Osteoblast (primary cell): ENCODE data around the gene RAI1. TPM values are rescaled to one million over a fixed set of nuclear protein-coding genes. Genes with fewer than 3 reads are reported as not detected.

ENCODE experiments used
- DNase-seq: peaks from one replicate; pipeline ENCODE4 v3.0.0; 2011; ENCODE audit warnings: low spot score, mixed read lengths; ENCODE audit not compliant: insufficient read length; ENCODE audit errors: missing footprints
- H2AFZ ChIP-seq: 2 replicates; pipeline ENCODE4 v1.6.0; 2011; ENCODE audit warnings: mild to moderate bottlenecking, low read length
- H3K27ac ChIP-seq: 2 replicates; pipeline ENCODE4 v1.5.1; 2011; ENCODE audit warnings: mild to moderate bottlenecking, low read depth, low read length, moderate library complexity
- H3K27me3 ChIP-seq: 2 replicates; pipeline ENCODE4 v1.6.0; 2012; ENCODE audit warnings: mild to moderate bottlenecking, control low read depth, inconsistent platforms, low read length, moderate library complexity; ENCODE audit not compliant: insufficient read depth
- H3K36me3 ChIP-seq: 2 replicates; pipeline ENCODE4 v1.5.1; 2011; ENCODE audit warnings: mild to moderate bottlenecking, low read length, control low read depth, moderate library complexity; ENCODE audit not compliant: insufficient read depth
- H3K4me1 ChIP-seq: 2 replicates; pipeline ENCODE4 v1.5.1; 2011; ENCODE audit warnings: mild to moderate bottlenecking, low read length, control low read depth, moderate library complexity; ENCODE audit not compliant: insufficient read depth
- H3K4me2 ChIP-seq: 2 replicates; pipeline ENCODE4 v1.6.0; 2011; ENCODE audit warnings: mild to moderate bottlenecking, low read length; ENCODE audit not compliant: insufficient read depth
- H3K4me3 ChIP-seq: fragments of 200-600 bp; sonication (generic); 3 replicates; pipeline ENCODE4 v1.5.1; 2012; ENCODE audit warnings: mild to moderate bottlenecking, low read length, inconsistent platforms; ENCODE audit not compliant: insufficient read depth
- H3K79me2 ChIP-seq: 2 replicates; pipeline ENCODE4 v1.6.0; 2012; ENCODE audit warnings: mild to moderate bottlenecking, low read length, control low read depth, inconsistent platforms; ENCODE audit not compliant: insufficient read depth
- H3K9me3 ChIP-seq: 2 replicates; pipeline ENCODE4 v1.5.1; 2011; ENCODE audit warnings: low read depth, low read length, control low read depth
- H4K20me1 ChIP-seq: 2 replicates; pipeline ENCODE4 v1.6.0; 2012; ENCODE audit warnings: mild to moderate bottlenecking, low read length, control low read depth; ENCODE audit not compliant: insufficient read depth
- CTCF ChIP-seq: IDR thresholded peaks from 2 replicates; pipeline ENCODE4 v1.5.1; 2011; ENCODE audit warnings: mild to moderate bottlenecking, low read depth, low read length, moderate library complexity; ENCODE audit errors: extremely low read depth
- total RNA-seq: library from RNA; depleted of rRNA; stranded (reverse); fragments of >200 nt; gene quantifications from 2 replicates; pipeline ENCODE4 v1.2.3, GENCODE V29; 2012

Gene RAI1
- total RNA-seq, 1 donor, result 15.6 TPM

GRCh38 chr17:17769869-17770631 lies 88.8 kb downstream of the RAI1 start:
- peaks cover 3% of the 10 kb centered on the region for H3K4me1 ChIP-seq
- H3K9me3 ChIP-seq, result no peaks in the 10 kb centered on the region
- peaks cover 74% of the 10 kb centered on the region for H3K79me2 ChIP-seq
- H3K27ac ChIP-seq, result no peak overlapping the region
- no peak overlapping the region for H3K4me2 ChIP-seq
- H3K36me3 ChIP-seq, result no peaks in the 10 kb centered on the region
- no peak for TF ChIP-seq CTCF
- no peak overlapping the region for H3K4me3 ChIP-seq
- H3K27me3 ChIP-seq, result no peaks in the 10 kb centered on the region
- H2AFZ ChIP-seq, result no peak overlapping the region
- DNase-seq, result no peak
- peaks cover 80% of the 10 kb centered on the region for H4K20me1 ChIP-seq

GRCh38 chr17:17770632-17771044 lies 89.4 kb downstream of the RAI1 start:
- H3K27ac ChIP-seq, result no peak overlapping the region
- H3K36me3 ChIP-seq, result no peaks in the 10 kb centered on the region
- no peak overlapping the region for H3K4me2 ChIP-seq
- H4K20me1 ChIP-seq, result peaks cover 82% of the 10 kb centered on the region
- no peaks in the 10 kb centered on the region for H3K9me3 ChIP-seq
- no peak overlapping the region for H2AFZ ChIP-seq
- peaks cover 3% of the 10 kb centered on the region for H3K4me1 ChIP-seq
- peaks cover 68% of the 10 kb centered on the region for H3K79me2 ChIP-seq
- no peak overlapping the region for H3K4me3 ChIP-seq
- TF ChIP-seq CTCF, result no peak
- DNase-seq, result no peak
- no peaks in the 10 kb centered on the region for H3K27me3 ChIP-seq

DNA sequence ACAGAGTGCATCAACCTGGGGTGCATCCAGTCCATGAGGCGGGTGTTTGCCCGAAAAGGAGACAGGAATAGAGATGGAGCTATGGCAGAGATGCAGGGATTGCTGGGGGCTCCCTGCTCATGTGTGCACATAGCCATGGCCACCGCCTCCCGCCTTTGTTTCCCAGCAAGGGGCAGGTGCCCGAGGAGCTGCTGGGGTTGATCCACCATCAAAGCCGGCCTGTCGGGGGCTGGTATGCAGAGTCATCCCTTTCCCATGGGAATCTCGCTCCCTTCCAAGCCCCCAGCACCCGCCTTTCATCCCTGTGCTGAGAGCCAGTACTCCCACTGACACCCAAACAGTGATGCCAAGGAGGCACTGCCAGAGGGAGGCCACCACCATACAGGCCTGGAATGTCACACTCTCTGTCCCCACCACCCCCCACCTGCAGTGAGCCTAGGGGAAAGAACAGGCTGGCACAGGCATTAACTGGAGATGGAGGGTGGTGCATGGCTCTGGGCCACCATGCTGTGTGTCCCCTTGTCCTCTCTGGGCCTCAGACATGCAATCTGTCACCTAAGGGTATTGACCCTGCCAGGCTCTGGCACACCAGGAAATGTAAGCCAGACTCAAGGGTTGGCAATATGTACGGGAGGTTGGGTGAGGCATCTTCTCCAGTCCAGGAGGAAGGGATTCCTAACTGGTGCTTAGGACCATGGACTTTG lies 90.4 kb downstream of the RAI1 start:
- Histone ChIP-seq H2AFZ (no peak overlapping the region), H3K4me3 (no peak overlapping the region), H3K79me2 (peaks cover 59% of the 10 kb centered on the region), H3K4me2 (no peak overlapping the region), H3K27ac (no peak overlapping the region), H4K20me1 (peaks cover 77% of the 10 kb centered on the region), H3K27me3 (no peaks in the 10 kb centered on the region), H3K36me3 (no peaks in the 10 kb centered on the region), H3K4me1 (peaks cover 3% of the 10 kb centered on the region), H3K9me3 (no peaks in the 10 kb centered on the region)
- no peak for TF ChIP-seq CTCF
- no peak for DNase-seq

DNA sequence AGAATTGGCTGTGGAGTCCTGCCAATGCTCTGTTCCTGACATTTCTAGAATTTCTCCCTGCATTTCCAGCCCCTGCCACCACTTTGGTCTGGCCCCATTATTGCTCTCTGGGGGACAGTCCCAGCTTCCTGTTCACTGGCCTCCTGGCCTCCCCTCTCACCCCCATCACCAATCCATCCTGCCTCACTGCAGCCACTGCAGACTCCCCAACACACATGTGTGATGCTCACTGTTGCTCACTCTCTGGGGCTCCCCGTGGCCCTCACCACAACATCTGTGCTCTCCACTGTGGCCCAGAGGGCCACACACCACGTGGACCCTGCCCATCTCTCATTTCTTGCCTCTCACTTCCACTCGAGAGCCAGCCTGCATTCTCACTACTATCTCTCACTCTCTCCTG lies 91.0 kb downstream of the RAI1 start:
- Histone ChIP-seq H3K79me2 (peaks cover 59% of the 10 kb centered on the region), H3K27me3 (no peaks in the 10 kb centered on the region), H3K4me1 (peaks cover 3% of the 10 kb centered on the region), H3K4me2 (no peak overlapping the region), H3K9me3 (no peaks in the 10 kb centered on the region), H2AFZ (no peak overlapping the region), H3K36me3 (no peaks in the 10 kb centered on the region), H3K4me3 (no peak overlapping the region), H4K20me1 (peaks cover 80% of the 10 kb centered on the region), H3K27ac (no peak overlapping the region)
- TF ChIP-seq CTCF, result no peak
- DNase-seq, result no peak
